Islet precursor cell (in vitro differentiated cells): ENCODE data around the gene MCUB.
A peak's percentile ranks its signal among the peaks of the same experiment; 100 is the strongest.
"Not testable (repeated sequence)": the region's sequence is repeated elsewhere in the genome, so short reads cannot be mapped to it uniquely, and the experiment has no call there.

Experiments used
- DNase-seq: peaks from one replicate; pipeline ENCODE4 v3.0.0-alpha.2; 2018

MCUB gene

GRCh38 chr4:109631532-109632108 is 71.6 kb downstream of the MCUB start:
- peak; percentile 59 for DNase-seq

DNA sequence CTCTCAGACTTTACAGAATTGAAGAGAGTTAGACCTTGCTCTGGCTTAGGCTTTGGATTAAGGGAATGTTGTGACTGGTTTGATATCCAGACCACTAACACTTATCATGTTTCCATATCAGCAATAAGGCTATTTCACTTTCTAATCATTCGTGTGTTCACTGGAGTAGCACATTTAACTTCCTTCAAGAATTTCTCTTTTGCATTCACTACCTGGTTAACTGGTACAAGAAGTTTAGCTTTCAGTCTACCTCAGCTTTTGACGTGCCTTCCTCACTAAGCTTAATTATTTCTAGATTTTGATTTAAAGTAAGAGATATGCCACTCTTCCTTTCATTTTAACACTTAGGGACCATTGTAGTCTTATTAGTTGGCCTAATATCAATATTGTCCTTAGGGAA is 80.6 kb downstream of the MCUB start:
- no peak for DNase-seq

- no peak for DNase-seq
Observed at GRCh38 chr4:109645874-109646710, 86.0 kb downstream of the MCUB start.

- DNase-seq: no peak
Observed at GRCh38 chr4:109648266-109648996, 88.4 kb downstream of the MCUB start.

- no peak for DNase-seq
Observed at GRCh38 chr4:109648997-109649575, 89.0 kb downstream of the MCUB start.

GRCh38 chr4:109649872-109650271 is 89.8 kb downstream of the MCUB start:
- DNase-seq: no peak

GRCh38 chr4:109655396-109655795 is 95.3 kb downstream of the MCUB start:
- DNase-seq: no peak

DNA sequence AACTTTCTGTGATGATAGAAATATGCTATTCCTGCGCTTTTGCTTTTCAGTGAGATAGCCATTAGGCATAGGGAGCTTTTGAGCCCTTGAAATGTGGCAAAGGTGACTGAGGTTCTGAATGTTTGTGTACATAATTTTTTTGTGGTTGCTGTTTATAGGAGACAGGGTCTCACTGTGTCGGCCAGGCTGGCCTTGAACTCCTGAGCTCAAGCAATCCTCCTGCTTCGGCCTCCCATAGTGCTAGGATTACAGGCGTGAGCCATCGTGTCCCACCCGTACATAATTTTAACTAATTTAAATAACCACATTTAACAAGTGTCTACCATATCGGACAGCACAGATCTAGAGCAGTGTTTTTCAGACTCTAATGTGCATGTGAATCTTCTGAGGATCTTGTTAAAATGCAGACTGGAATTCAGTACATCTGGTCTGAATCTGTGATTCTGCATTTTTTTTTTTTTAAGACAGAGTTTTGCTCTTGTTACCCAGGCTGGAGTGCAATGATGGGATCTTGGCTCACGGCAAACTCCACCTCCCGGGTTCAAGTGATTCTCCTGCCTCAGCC is 97.9 kb downstream of the MCUB start:
- no peak for DNase-seq

DNA sequence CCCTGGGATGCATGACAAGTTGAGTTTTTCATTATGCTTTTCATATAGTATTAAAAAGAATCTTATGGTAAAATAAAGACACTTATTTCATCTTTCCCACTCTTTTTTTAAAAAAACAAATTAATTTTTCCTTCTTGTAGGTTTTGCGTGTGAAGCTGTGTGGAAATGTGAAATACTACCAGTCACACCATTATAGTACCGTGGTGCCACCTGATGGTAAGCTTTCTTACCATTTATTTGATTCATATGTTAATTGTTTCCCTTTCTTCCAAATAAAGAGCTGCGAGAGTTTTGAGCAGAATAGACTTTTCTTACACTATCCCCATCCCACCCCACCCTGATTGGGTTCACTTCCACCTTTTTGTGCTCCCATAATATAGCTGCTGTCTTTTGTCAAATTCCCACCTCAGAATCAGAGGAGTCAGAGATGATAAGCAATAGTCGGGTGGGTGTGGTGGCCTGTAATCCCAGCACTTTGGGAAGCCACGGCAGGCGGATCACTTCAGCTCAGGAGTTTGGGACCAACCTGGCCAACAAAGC is 98.9 kb downstream of the MCUB start:
- no peak for DNase-seq

- DNase-seq: no peak
Observed at GRCh38 chr4:109662116-109662515, 102.1 kb downstream of the MCUB start.

DNA sequence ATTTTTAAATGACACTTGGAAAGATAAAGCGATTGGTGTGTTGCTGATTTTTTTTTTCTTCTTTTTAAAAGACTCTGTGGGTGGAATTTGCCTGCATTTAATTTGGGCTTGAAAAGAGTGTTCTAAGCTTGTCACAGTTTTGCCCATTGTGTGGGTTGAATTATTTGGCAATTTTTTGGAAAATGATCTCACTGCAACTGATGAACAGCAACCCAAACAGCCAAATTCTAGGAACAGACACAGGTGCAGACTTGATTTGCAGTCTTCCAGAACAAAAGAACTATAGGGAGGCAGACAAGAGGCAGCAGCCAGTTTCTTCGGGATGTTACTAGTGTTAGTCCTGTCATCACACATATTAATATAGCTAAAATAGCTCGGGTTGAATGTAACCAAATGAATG is 102.7 kb downstream of the MCUB start:
- DNase-seq: no peak

DNA sequence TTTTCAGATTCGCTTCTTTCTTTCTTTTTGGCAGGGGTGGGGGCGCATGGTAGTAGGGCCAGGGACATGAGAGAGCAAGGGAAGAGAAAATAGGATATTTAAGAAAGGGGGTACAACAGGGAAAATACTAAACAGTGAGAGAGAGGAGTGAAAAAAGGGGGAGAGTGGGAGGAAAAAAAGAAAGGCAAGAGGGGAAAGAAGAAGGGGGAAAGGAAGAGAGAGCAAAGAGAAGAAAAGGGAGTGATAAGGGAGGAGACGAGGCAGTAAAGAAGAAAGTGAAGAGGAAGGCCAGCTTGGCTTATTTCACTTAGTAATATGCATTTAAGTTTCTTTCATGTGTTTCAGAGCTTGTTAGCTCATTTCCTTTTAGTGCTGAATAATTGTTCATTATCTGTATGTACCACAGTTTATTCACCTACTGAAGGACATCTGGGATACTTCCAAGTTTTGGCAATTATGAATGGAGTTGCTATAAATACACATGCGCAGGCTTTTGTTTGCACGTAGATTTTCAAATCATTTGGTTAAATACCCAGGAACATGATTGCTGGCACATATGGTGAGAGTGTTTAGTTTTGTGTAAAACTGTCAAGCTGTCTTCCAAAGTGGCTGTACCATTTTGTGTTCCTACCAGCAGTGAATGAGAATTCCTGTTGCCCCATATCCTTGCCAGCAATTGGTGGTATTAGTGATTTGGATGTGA is 105.9 kb downstream of the MCUB start:
- DNase-seq: no peak

DNA sequence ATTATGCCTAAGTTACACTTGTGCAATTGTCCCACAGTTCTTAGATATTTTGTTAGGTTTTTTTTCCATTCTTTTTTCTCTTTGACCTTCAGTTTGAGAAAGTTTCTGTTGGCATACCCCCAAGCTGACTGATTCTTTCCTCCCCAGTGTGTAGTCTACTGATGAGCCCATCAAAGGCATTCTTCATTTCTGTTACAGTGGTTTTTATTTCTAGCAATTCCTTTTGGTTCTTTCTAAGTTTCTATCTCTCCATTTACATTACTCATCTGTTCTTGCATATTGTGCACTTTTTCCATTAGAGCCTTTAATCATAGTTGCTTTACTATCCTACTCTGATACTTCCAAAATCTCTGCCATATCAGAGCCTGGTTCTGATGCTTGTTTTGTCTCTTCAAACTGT is 111.3 kb downstream of the MCUB start:
- DNase-seq: no peak

DNA sequence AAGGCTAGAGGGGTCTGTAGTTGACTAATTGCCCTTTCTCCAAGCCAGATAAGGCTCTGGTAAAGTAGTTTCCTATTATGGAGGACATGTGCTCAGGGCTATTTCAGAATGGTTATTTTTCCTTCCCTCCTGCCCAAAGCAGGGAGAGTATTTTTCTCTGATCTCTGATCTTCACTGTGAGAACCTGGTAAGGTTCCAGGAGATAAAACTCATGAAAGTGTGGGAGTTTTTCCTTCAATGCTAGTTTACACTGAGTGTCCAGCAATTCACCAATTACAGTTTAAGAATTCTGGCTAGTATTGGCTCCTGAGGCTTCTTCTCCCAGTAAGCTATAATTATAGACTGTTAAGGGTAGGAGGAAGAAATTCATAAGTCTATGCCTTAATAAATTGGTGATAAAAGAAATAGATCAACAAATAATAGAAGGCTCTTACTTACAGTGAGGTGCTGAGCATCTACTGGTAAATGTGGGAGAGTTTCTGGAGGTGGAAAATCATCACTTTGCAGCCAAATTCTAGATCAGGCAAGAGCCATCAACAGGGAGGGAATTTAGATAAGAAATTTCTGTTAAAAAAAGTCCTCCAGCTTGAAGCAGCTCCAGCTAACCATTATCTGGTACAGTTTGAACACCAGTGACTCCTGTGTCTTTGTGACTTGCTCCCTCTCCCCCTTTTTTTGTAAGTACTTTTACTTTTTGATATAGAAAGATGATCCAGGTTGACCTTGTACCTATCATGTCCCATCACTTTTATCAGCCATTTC is 112.3 kb downstream of the MCUB start:
- no peak for DNase-seq

GRCh38 chr4:109673303-109673702 is 113.3 kb downstream of the MCUB start:
- DNase-seq: no peak

DNA sequence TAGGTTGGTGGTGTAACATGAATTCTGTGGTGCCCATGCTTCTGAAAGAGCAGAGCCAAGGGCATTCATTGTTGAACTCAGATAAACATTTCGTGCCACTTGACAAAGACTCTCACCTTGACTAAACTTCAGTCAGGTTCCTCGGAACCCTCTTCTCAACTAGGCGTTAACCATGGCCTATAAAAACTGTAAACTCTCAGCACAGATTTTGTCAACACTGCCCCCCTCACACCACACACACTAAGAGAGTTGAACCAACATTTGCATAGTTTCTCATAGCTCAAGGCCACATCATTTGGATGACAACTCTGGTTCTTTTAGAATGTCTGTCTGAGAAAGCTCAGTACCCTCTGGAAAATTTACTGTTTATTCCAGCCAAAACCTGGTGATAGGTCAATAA is 115.1 kb downstream of the MCUB start:
- no peak for DNase-seq

GRCh38 chr4:109675843-109676242 is 115.8 kb downstream of the MCUB start:
- no peak for DNase-seq

GRCh38 chr4:109676886-109677285 is 116.8 kb downstream of the MCUB start:
- DNase-seq: no peak

GRCh38 chr4:109678472-109678871 is 118.4 kb downstream of the MCUB start:
- not testable (repeated sequence) for DNase-seq

DNA sequence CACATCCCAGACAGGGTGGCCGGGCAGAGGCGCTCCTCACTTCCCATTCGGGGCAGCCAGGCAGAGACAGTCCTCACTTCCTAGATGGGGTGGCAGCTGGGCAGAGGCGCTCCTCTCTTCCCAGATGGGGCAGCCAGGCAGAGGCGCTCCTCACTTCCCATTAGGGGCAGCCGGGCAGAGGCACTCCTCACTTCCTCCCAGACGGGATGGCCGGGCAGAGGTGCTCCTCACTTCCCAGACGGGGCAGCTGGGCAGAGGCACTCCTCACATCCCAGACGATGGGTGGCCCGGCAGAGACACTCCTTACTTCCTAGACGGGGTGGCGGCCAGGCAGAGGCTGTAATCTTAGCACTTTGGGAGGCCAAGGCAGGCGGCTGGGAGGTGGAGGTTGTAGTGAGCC is 118.9 kb downstream of the MCUB start:
- DNase-seq: not testable (repeated sequence)

- no peak for DNase-seq
Observed at GRCh38 chr4:109682875-109683274, 122.8 kb downstream of the MCUB start.
